Measurements from ENCODE around the gene MMP2.

Gene MMP2

GRCh38 chr16:55476625-55477533, 2.1 kb upstream of the MMP2 start:
- FAIRE-seq (no peak), DNase-seq (ENCODE audit: insufficient read length, low spot score) (no peak)
- TF ChIP-seq POLR2A (IDR thresholded peaks at IDR 0.05; ENCODE audit: low read depth, low read length): no peak

DNA sequence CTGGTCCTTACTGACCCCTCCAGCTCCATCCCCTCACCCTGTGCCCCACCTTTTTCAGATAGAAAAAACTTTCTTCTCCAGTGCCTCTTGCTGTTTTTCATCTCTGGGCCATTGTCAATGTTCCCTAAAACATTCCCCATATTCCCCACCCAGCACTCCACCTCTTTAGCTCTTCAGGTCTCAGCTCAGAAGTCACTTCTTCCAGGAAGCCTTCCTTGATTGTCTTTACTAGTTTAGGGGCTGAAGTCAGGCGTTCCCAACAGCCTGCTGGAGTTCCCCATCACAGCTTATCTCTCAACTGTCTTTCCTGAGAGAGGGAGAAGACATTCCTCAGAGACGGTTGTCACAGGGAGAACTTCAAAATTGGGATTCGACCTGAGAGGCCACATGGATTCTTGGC, 1.3 kb upstream of the MMP2 start:
- no peak for TF ChIP-seq POLR2A (IDR thresholded peaks at IDR 0.05; ENCODE audit: low read depth, low read length)
- no peak for DNase-seq (ENCODE audit: insufficient read length, low spot score)
- FAIRE-seq: no peak

- TF ChIP-seq POLR2A (IDR thresholded peaks at IDR 0.05; ENCODE audit: low read depth, low read length): no peak
- DNase-seq (ENCODE audit: insufficient read length, low spot score) (no peak), FAIRE-seq (no peak)
These were observed 587 bp downstream of the MMP2 start for GRCh38 chr16:55479430-55480140.

GRCh38 chr16:55480228-55480655, 1.2 kb downstream of the MMP2 start:
- TF ChIP-seq POLR2A (IDR thresholded peaks at IDR 0.05; ENCODE audit: low read depth, low read length): no peak
- DNase-seq (ENCODE audit: insufficient read length, low spot score) (no peak), FAIRE-seq (no peak)

GRCh38 chr16:55481023-55481422, 2.0 kb downstream of the MMP2 start:
- TF ChIP-seq POLR2A (IDR thresholded peaks at IDR 0.05; ENCODE audit: low read depth, low read length): no peak
- DNase-seq (ENCODE audit: insufficient read length, low spot score): no peak
- no peak for FAIRE-seq

GRCh38 chr16:55482056-55482455, 3.1 kb downstream of the MMP2 start:
- FAIRE-seq (no peak), DNase-seq (ENCODE audit: insufficient read length, low spot score) (no peak)
- TF ChIP-seq POLR2A (IDR thresholded peaks at IDR 0.05; ENCODE audit: low read depth, low read length): no peak

GRCh38 chr16:55487048-55487803, 8.2 kb downstream of the MMP2 start:
- DNase-seq (ENCODE audit: insufficient read length, low spot score): no peak
- no peak for FAIRE-seq
- TF ChIP-seq POLR2A (IDR thresholded peaks at IDR 0.05; ENCODE audit: low read depth, low read length): no peak

- no peak for FAIRE-seq
- no peak for TF ChIP-seq POLR2A (IDR thresholded peaks at IDR 0.05; ENCODE audit: low read depth, low read length)
- DNase-seq (ENCODE audit: insufficient read length, low spot score): no peak
These were observed 9.3 kb downstream of the MMP2 start for GRCh38 chr16:55488306-55488705.

- no peak for TF ChIP-seq POLR2A (IDR thresholded peaks at IDR 0.05; ENCODE audit: low read depth, low read length)
- no peak for FAIRE-seq
- DNase-seq (ENCODE audit: insufficient read length, low spot score): no peak
These were observed 10.3 kb downstream of the MMP2 start for GRCh38 chr16:55489119-55489955.

DNA sequence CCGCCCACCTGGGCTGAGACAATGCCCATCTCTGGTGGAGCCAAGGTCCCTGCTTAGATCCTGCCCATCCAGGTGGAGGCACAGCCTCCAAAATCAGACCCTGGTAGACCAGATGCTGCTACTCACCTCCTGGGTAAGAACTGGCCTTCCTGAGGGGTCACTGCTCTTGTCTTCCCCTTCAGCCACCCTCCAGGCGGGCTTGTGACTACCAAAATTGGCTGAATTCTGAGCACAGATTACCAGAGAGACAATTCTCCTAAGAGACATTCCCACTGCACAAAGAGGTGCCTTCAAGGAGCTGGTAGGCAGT, 10.9 kb downstream of the MMP2 start:
- DNase-seq (ENCODE audit: insufficient read length, low spot score) (no peak), FAIRE-seq (no peak)
- TF ChIP-seq POLR2A (IDR thresholded peaks at IDR 0.05; ENCODE audit: low read depth, low read length): no peak

DNA sequence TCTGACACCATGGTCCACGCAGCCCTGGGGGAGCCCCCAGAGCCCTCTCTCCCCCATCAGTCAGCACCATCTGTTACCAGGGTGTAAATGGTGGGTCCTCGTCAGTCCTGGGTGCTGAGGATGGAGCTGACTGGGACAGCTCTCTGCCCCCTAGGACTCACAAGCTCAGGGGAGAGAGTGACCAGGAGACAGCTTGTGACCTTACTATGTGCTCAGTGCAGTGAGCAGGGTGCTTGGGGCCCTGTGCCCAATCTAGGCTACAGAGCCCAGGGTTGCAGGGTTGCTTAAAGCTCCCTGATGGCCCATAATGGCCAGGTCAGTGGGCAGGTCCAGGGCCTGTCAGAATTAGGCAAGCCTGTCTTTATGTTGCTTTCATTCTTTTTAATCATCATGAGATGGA, 11.3 kb downstream of the MMP2 start:
- no peak for FAIRE-seq
- DNase-seq (ENCODE audit: insufficient read length, low spot score): no peak
- TF ChIP-seq POLR2A (IDR thresholded peaks at IDR 0.05; ENCODE audit: low read depth, low read length): no peak

GRCh38 chr16:55491691-55492090, 12.7 kb downstream of the MMP2 start:
- FAIRE-seq (no peak), DNase-seq (ENCODE audit: insufficient read length, low spot score) (no peak)
- no peak for TF ChIP-seq POLR2A (IDR thresholded peaks at IDR 0.05; ENCODE audit: low read depth, low read length)

- DNase-seq (ENCODE audit: insufficient read length, low spot score): no peak
- TF ChIP-seq POLR2A (IDR thresholded peaks at IDR 0.05; ENCODE audit: low read depth, low read length): no peak
- no peak for FAIRE-seq
These were observed 13.9 kb downstream of the MMP2 start for GRCh38 chr16:55492756-55493380.
